Mucosa of descending colon (tissue), 3 donors: Measurements from ENCODE around the gene COX10. TPM values are rescaled to one million over a fixed set of nuclear protein-coding genes. Genes with fewer than 3 reads are reported as not detected.

Source experiments
- ATAC-seq: fragments of 200-7000 bp; cut with Tn5 transposase; one replicate; pipeline ENCODE4 v1.9.1; 2020; ENCODE audit warnings: mild to moderate bottlenecking, moderate library complexity
- DNase-seq, 3 donors: peaks; one replicate each; pipeline ENCODE4 v3.0.0-alpha.2; 2020
- H3K36me3 ChIP-seq: fragments of 200-600 bp; one replicate; pipeline ENCODE4 v1.8.0; 2021; ENCODE audit warnings: low read depth, mild to moderate bottlenecking
- H3K4me1 ChIP-seq: fragments of 200-600 bp; one replicate; pipeline ENCODE4 v1.8.0; 2021; ENCODE audit warnings: low read depth, mild to moderate bottlenecking
- H3K4me3 ChIP-seq: fragments of 200-600 bp; one replicate; pipeline ENCODE4 v1.8.0; 2021; ENCODE audit warnings: mild to moderate bottlenecking
- H3K9me3 ChIP-seq: fragments of 200-600 bp; one replicate; pipeline ENCODE4 v1.8.0; 2021; ENCODE audit warnings: mild to moderate bottlenecking
- intact Hi-C, 2 donors: fragments of 100-400 bp; cut with DNase I in 1 of 2; cut with micrococcal nuclease in 1 of 2; formaldehyde crosslinking; loops; one replicate each; pipeline versions ENCODE4 v1.11.0 to v1.11.1; 2022; cut with DNase I, micrococcal nuclease
- total RNA-seq, 3 donors: library from RNA; stranded (reverse); fragmentation: NEBNext Ultra II Directional in 2 of 3; extraction: Animal tissue kit (Norgen Biotek cat#: 25700) in 2 of 3; gene quantifications; one replicate each; pipeline versions ENCODE4 v1.2.1 to v1.2.4, GENCODE V29; 2021 to 2023
- TF ChIP-seq, protein P1 (sequence below): fragments of 200-600 bp; IDR thresholded peaks from one replicate; pipeline ENCODE4 v1.8.0; 2022; ENCODE audit warnings: antibody characterized with exemption, mild to moderate bottlenecking
- donor health status: DM: no; HTN: no; CAD: no; lungs with moderate emphysema.
- donor health status: DM: no; HTN: no; CAD: no.
- donor health status: DM: no; HTN: yes; CAD: no.

Gene COX10
- total RNA-seq, 3 donors from 2014 or later = 24.9 to 36.3 (median 35.5) TPM

DNA sequence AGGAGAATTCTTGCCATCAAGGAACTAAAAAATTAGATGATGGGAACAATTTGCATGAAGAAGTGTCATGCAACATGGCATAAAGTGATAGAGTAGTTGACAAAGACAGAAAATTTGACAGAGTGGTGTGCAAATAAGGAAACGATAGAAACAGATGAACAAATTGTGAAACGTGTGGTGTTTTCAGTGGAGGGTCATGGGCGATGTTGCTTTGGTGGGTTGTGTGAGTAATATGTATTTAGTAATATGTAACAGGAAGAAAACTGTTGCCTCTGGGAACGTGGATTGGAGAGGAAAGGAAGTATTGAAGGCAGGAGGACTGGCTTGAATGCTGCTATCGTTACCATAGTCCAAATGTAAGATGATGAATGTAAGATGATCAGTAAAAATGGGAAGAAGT is 3.6 kb downstream of the COX10 start:
- intact Hi-C loops = no loop called here
- peaks cover 10% of the 10 kb centered on the region for H3K4me1 ChIP-seq
- no peaks in the 10 kb centered on the region for H3K36me3 ChIP-seq
- no peaks in the 10 kb centered on the region for H3K9me3 ChIP-seq
- TF ChIP-seq, protein P1, sequence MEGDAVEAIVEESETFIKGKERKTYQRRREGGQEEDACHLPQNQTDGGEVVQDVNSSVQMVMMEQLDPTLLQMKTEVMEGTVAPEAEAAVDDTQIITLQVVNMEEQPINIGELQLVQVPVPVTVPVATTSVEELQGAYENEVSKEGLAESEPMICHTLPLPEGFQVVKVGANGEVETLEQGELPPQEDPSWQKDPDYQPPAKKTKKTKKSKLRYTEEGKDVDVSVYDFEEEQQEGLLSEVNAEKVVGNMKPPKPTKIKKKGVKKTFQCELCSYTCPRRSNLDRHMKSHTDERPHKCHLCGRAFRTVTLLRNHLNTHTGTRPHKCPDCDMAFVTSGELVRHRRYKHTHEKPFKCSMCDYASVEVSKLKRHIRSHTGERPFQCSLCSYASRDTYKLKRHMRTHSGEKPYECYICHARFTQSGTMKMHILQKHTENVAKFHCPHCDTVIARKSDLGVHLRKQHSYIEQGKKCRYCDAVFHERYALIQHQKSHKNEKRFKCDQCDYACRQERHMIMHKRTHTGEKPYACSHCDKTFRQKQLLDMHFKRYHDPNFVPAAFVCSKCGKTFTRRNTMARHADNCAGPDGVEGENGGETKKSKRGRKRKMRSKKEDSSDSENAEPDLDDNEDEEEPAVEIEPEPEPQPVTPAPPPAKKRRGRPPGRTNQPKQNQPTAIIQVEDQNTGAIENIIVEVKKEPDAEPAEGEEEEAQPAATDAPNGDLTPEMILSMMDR = no peak
- ATAC-seq (no peak), DNase-seq (no peak)
- no peak overlapping the region for H3K4me3 ChIP-seq

DNA sequence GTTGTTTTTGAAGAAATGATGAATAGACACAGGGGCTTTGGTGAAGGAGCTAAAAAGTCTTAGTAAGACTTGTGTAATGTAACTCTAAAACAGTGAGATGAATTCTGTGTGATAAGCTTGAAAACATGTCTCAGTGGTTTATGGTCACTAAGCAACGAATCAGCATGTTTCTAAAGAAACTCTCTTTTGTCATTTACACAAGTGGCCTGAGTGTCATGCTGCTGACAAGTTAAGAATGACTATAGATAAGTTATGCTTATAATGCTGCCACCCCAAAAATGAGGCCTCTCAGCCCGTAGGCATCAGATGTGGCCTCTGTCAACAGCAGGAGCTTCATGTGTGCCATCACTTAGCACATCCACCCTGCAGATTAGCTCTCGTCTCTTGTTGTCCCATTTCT is 8.7 kb downstream of the COX10 start:
- no peak for DNase-seq
- TF ChIP-seq, protein P1 = no peak
- intact Hi-C loops = no loop called here
- no peaks in the 10 kb centered on the region for H3K9me3 ChIP-seq
- no peaks in the 10 kb centered on the region for H3K4me1 ChIP-seq
- no peak for ATAC-seq
- H3K36me3 ChIP-seq = no peaks in the 10 kb centered on the region
- H3K4me3 ChIP-seq = no peak overlapping the region

DNA sequence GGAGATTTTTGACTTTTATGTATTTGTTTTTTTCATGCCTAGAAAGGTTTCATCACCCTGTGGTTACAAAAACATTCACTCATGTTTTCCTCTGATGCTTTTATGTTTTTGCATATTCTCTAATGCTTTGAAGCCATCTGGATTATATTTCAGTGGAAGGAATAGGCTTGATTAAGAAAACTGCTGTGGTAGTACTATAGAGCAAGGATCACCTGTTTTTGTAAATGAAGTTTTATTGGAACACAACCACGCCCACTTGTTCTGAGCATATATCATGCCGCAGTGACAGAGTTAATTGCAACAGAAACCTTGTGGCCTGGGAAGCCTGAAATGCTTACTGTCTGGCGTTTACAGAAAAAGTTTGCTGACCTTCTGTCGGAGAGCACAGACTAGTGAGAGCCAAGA is 11.5 kb downstream of the COX10 start:
- ATAC-seq (peak; percentile 93), DNase-seq (peak in 1 of 3 donors; percentile 67)
- Histone ChIP-seq H3K36me3 (no peaks in the 10 kb centered on the region), H3K4me3 (no peak overlapping the region), H3K4me1 (no peaks in the 10 kb centered on the region), H3K9me3 (no peaks in the 10 kb centered on the region)
- TF ChIP-seq, protein P1 = no peak
- intact Hi-C loops = no loop called here

DNA sequence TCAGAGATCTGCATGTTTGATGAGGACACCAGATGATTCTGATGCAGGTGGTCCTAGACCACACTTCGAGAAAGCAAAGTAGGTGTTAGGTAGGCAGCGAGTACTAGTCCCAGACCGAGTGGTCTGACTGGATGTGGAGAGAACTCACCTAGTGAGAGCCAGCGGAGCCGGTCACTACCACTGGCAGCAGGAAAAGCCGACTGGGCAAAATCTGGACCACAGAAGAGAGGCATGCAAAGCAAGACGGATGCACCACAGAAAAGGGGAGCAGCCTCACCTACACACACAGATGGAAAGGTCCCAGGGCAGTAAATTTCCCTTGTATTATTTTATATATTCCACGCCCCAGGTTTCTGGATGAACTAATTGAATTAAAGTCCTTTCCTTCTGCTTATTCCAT is 13.5 kb downstream of the COX10 start:
- Histone ChIP-seq H3K4me3 (no peak overlapping the region), H3K9me3 (no peaks in the 10 kb centered on the region), H3K36me3 (no peaks in the 10 kb centered on the region), H3K4me1 (no peaks in the 10 kb centered on the region)
- intact Hi-C loops = no loop called here
- no peak for ATAC-seq
- TF ChIP-seq, protein P1 = no peak
- DNase-seq = no peak

DNA sequence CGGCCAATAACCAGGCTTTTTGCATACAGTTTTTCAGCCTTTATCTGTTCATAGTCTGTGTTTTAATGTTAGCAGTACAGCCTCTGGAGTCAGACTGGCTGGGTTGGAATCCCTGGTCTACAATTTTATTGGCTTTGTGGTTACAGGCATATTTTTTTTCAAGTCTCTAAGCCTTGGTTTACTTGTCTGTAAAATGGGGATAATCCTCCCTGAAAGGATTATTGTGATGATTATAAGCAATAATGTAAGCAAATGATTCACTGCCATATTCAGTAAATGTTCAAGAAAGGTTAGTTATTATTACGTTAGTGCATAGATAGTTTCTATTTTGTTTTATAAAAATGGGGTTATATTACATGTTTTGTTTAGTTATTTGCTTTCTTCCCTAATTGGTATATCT is 15.7 kb downstream of the COX10 start:
- no peak for ATAC-seq
- no peaks in the 10 kb centered on the region for H3K9me3 ChIP-seq
- TF ChIP-seq, protein P1 = no peak
- no peaks in the 10 kb centered on the region for H3K36me3 ChIP-seq
- intact Hi-C loops = no loop called here
- no peaks in the 10 kb centered on the region for H3K4me1 ChIP-seq
- no peak for DNase-seq
- no peak overlapping the region for H3K4me3 ChIP-seq

DNA sequence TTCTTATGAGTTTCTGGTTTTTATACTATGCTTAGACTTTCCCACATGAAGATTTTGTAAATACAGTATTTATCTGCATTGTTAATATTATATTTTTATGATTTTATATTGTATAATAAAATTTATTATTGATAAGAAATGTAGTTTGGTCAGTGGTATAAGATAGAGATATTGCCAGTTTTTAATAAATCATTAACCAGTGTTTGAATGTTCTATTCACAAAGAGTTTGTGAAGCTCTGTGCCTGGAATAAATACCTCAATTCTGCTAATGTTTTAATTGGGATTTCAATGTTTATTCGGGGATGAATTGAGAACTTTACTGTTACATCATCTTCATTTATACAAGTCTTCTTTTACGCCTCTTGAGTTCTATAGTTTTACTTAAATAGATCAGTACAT is 16.9 kb downstream of the COX10 start:
- no peaks in the 10 kb centered on the region for H3K36me3 ChIP-seq
- ATAC-seq = no peak
- H3K9me3 ChIP-seq = no peaks in the 10 kb centered on the region
- no peak for DNase-seq
- intact Hi-C loops = no loop called here
- TF ChIP-seq, protein P1 = no peak
- H3K4me3 ChIP-seq = no peak overlapping the region
- no peaks in the 10 kb centered on the region for H3K4me1 ChIP-seq
